Activated naive CD4-positive, alpha-beta T cell treated with Interleukin-2 at 50 U/mL for 16 hours (primary cell): ENCODE results near the gene VPS8.

Experiments used
- DNase-seq: peaks from one replicate; pipeline ENCODE4 v3.0.0-alpha.2; 2020

VPS8 gene

DNA sequence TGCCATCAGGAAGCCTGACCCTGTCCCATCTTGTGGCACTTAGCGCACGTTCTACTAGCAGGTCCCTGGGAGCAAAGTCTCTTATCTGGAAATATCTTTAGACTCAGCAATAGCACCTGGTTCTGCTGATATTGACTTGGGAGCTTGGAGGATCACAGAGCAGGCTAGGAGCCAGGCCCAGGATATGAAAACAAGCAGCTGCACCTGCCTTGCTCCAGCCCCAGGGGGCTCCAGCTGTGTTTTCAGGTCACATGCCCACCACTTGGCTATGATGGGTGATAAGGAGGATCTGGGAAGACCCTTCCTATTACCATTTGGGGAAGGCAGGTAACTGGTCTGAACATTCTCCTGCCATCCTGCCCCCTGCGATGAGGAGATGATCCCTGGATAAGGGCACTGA is 253.1 kb downstream of the VPS8 start:
- DNase-seq = no peak

- DNase-seq = no peak
These were observed 254.3 kb downstream of the VPS8 start for GRCh38 chr3:185066251-185066650.

DNA sequence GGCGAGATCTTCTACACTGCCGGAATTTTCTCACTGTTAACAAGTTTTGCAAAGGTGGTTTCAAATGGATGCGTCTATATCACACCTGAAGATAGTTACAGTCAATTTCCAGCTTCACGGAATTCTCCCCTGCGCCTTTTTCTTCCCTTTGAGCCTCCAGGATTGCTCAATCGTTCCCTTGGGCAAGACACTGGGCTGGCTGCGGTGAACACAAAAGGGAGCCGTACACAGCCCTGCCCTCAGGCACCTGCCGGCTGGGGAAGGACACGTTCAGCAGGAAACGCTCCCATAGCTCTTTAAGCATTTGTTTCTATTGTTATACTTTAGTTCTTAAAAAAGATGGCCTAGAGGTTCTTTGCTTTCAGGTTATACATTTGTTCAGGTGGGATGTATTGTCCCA is 255.2 kb downstream of the VPS8 start:
- DNase-seq = no peak

GRCh38 chr3:185069037-185070030 is 257.4 kb downstream of the VPS8 start:
- no peak for DNase-seq

DNA sequence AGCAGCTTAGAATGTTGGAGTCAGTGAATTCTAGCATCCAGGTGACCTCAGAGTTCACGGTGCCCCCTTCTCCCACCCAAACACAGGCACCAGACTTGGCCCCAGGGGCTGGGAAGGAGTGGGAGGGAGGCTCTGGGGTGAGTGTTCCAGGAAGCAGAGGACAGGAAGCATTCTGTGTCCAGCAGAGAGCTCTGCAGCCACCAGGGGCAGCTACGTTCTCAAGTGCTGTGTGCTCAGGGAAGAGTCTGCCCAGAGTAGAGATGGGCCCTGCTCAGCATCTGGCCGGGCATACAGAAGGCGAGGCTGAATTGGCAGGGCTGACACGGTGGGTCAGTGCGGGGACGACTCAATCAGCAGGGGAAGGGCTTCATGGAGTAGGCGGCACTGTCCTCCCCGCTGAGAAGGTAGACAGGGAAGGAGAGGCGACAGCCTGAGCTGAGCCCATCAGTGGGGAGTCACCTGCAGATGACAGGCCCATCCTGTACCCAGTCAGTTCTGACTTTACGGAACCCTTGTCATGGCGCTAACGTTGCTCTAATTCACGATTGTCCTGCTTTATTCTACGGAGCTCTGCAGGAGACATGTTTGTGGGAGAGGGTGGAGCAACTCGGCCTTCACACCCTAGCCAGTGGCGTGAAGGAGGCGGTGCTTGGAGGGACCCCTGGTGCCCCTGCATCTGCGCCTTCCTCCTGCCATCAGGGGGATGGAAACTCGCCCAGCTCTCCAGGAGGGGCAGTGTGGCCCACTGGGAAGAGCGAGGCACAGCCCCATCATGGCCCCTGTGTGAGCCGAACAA is 258.7 kb downstream of the VPS8 start:
- DNase-seq = no peak

GRCh38 chr3:185071287-185071800 is 259.4 kb downstream of the VPS8 start:
- DNase-seq = no peak

GRCh38 chr3:185075547-185075946 is 263.6 kb downstream of the VPS8 start:
- no peak for DNase-seq

DNA sequence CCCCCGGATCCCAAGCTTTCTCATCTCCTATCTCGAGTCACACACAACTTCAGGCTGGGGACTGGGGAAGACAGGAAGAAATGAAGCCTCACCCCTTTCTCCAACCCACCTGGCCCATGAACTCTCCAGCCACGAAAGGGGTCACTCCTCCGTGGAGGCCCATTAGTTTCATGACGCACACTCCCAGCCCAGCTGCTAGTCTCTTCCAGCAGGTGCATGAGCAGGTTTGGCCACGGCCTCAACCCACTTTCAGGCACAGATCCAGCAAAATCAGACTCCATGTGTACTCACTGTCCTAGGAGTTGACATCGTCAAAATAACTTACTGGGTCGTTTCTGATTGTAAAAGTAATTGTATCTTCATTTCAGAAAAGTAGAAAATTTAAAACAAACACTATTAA is 264.3 kb downstream of the VPS8 start:
- no peak for DNase-seq

DNA sequence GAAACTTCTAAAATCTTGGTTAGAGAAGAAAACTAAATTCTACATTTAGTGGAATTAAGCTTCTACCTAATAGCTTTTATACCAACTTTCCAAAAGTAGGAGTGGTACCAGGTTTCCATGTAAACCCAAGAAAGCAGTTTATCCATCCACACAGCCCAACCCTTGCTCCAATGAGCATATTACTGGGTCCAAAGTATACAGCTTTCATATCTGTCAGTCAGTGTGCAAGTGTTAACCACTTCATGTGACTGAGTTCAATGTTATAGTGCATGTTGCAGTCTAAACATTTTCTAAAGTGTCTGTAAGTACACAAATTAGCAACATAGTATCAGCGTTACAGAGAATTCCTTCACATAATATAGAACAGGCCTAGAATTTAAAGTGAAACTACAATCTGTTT is 267.7 kb downstream of the VPS8 start:
- no peak for DNase-seq

GRCh38 chr3:185081521-185081920 is 269.6 kb downstream of the VPS8 start:
- no peak for DNase-seq

GRCh38 chr3:185082149-185082548 is 270.2 kb downstream of the VPS8 start:
- DNase-seq = no peak

DNA sequence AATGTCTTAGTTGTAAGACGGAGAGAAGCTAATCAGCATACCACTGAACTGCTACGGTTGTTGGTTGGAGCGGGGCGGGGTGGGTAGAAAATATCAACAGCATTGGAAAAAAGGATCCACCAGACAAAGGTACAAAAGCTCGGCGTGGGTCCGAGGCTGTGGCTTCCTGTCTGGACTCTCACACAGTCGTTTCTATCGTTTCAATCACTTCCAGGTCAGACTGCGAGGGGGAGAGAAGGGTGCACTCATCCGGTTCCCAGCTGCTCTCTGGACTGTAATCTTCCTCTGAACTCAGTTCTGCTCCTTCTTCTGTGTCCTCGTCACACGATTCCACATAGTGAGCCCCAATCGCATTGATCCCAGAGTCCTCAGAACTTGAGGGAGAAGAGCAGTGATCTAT is 270.9 kb downstream of the VPS8 start:
- DNase-seq = no peak

DNA sequence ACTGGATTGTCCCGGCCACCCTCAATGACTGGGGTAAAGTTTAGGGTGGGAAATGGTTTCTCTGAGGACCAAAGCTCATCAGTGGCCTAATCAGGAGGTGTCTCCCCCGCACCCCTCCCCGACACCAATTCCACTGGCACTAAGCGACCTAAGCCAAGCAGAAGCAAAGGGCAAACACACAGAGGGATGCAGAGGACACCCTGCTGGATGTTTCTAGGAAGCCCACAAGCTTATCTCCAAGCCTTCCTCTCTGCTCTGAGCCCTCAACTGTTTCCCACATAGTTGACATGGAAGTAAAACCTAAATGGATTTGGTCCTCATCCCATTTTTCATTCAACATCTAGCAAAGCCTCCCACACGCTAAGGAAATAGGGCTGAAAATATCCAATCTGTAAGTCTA is 272.4 kb downstream of the VPS8 start:
- DNase-seq = no peak

DNA sequence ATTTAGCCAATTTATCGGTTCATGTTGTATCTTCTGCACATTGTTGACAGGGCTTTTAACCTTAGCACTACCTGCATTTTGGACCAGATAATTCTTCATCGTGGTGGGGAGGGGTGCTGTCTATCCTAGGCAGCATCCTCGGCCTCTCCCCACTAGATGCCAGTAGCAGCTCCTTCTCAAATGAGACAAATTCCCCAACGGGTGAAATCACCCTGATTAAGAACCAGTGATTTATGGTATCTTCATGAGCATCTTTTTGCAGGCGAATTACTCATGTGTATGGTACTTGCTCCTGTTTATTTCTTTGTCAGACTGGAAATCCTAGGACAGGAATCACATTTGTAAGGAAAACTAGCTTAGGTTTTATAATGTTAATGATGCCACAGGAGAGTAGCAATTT is 272.9 kb downstream of the VPS8 start:
- no peak for DNase-seq

GRCh38 chr3:185087419-185087818 is 275.5 kb downstream of the VPS8 start:
- no peak for DNase-seq

DNA sequence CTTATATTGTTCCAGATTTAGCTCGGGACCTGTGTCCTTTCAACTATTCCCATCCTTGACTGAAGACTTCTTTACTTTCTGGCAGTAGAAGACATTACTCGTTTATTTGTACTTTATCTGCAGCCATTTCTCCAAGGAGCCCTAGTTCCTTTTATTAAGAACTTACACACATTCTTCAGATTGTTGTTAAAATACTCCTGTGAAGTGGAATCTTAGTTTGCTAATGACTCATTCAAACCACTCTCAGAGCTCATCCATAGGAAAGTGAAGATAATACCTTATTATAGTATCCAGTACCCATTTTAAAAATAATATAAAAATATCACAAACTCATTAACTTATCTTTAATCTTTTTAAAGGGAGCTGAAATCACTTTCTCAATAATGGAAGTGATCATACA is 277.4 kb downstream of the VPS8 start:
- DNase-seq = no peak

DNA sequence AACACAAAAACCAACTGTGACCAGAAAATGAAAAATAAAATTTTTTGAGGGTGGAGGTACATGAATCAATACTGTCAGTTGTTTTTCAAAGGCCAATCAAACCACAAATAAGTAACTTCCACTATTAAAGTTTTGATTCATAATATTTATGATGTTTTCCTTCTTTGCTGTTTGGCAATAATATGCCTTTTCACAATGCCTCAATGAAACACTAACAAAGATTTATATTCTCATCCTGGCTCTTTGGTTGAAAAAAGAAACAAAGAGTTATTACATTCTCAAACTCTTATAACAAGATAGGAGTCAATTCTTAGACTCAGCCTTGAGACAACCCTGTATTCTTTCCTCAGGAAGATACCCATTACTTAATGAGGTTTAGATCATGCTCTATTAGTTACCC is 277.8 kb downstream of the VPS8 start:
- no peak for DNase-seq

- no peak for DNase-seq
These were observed 278.8 kb downstream of the VPS8 start for GRCh38 chr3:185090811-185091210.

DNA sequence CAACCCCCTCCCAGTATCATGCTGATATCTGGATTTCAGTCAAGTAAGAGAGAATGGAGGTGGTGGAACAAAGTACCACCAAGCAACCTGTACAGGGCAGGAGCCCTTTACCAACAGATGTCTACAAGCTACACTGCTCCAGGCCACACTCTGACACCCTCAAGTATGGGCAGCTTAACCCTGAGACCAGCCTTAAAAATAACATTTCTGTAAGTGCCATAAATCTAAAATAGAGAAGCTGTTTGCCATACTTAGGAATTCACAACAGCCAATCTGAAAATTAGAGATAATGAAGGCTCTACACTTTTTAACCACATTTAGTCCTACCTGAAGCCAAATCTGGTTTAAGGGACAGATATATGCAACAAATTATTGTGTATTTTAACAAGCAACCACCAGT is 281.1 kb downstream of the VPS8 start:
- no peak for DNase-seq

DNA sequence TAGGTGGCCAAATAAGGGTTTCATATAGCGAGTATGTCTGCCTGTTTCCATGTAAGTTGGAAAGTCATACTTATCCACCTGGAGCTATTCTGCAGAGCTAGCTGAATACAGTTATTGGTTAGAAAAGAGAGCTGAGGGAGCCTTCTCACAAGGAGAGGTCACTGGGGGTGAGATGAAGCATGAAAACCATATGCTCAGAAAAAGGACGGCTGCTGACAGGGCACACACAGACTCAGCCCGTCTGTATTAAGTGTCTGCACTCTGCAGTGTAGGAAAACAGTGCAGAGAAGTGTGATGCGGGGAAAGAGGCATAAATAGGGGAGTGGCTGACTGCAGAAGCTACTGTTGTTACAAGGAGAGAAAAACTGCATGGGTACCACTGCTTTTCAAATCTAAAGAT is 282.7 kb downstream of the VPS8 start:
- DNase-seq = no peak
